Choroid plexus epithelial cell (primary cell): ENCODE data around the gene FLT3LG.
A peak's percentile ranks its signal among the peaks of the same experiment; 100 is the strongest.

Source experiments
- DNase-seq: peaks from one replicate; pipeline ENCODE4 v3.0.0-alpha.2; 2010; ENCODE audit warnings: low read depth
- H3K4me3 ChIP-seq: 2 replicates; pipeline ENCODE4 v1.5.1; 2011; ENCODE audit warnings: low read depth, mild to moderate bottlenecking, control low read depth, low read length, moderate library complexity
- TF ChIP-seq, protein P1 (sequence below): conservative IDR thresholded peaks from 2 replicates; pipeline ENCODE4 v1.5.1; 2011; ENCODE audit warnings: low read depth, mild to moderate bottlenecking, control low read depth, inconsistent platforms, low read length, moderate library complexity

Gene FLT3LG, protein sequence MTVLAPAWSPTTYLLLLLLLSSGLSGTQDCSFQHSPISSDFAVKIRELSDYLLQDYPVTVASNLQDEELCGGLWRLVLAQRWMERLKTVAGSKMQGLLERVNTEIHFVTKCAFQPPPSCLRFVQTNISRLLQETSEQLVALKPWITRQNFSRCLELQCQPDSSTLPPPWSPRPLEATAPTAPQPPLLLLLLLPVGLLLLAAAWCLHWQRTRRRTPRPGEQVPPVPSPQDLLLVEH

GRCh38 chr19:49473868-49474541 lies at the start of gene FLT3LG:
TSS of gene FLT3LG (plus strand) at chr19:49474215. CDS start at chr19:49474640, 425 bp downstream.
- H3K4me3 ChIP-seq, result peak within 1 kb of the TSS; percentile 78
- peak; percentile 76 for DNase-seq
- TF ChIP-seq, protein P1, sequence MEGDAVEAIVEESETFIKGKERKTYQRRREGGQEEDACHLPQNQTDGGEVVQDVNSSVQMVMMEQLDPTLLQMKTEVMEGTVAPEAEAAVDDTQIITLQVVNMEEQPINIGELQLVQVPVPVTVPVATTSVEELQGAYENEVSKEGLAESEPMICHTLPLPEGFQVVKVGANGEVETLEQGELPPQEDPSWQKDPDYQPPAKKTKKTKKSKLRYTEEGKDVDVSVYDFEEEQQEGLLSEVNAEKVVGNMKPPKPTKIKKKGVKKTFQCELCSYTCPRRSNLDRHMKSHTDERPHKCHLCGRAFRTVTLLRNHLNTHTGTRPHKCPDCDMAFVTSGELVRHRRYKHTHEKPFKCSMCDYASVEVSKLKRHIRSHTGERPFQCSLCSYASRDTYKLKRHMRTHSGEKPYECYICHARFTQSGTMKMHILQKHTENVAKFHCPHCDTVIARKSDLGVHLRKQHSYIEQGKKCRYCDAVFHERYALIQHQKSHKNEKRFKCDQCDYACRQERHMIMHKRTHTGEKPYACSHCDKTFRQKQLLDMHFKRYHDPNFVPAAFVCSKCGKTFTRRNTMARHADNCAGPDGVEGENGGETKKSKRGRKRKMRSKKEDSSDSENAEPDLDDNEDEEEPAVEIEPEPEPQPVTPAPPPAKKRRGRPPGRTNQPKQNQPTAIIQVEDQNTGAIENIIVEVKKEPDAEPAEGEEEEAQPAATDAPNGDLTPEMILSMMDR, result peak; percentile 81

DNA sequence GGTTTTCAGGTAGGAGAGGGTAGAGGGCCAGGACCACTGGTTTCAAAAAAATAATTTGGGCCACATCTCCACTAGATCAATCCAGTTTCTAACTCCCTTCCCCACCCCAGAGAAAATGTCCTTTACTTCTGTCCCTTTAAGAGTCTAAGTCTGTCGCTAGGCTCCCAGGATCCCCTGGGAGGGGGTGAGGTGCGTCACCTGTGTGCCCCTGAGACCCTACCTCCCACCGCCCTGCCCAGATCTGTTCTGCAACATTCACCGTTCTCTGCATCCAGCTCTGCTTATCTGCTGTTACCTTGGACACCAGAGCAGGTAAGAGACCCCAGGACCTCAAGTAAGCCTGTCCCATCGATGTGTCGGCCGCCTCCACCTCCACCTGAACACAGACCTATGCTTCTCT lies 48.8 kb upstream of the FLT3LG start, which contains the start of gene GFY:
GFY (plus strand) TSS at position 211 of the 400 bp plus-strand sequence. CDS start 1,043 bp downstream, outside the sequence.
- DNase-seq, result no peak
- TF ChIP-seq, protein P1, result no peak
- H3K4me3 ChIP-seq, result no peak within 1 kb of the TSS

- TF ChIP-seq, protein P1, result no peak
- no peak overlapping the region for H3K4me3 ChIP-seq
- no peak for DNase-seq
These were observed 48.0 kb upstream of the FLT3LG start for GRCh38 chr19:49425922-49426592.

- TF ChIP-seq, protein P1, result no peak
- no peak for DNase-seq
- H3K4me3 ChIP-seq, result no peak overlapping the region
These were observed 46.7 kb upstream of the FLT3LG start for GRCh38 chr19:49427339-49427738.

DNA sequence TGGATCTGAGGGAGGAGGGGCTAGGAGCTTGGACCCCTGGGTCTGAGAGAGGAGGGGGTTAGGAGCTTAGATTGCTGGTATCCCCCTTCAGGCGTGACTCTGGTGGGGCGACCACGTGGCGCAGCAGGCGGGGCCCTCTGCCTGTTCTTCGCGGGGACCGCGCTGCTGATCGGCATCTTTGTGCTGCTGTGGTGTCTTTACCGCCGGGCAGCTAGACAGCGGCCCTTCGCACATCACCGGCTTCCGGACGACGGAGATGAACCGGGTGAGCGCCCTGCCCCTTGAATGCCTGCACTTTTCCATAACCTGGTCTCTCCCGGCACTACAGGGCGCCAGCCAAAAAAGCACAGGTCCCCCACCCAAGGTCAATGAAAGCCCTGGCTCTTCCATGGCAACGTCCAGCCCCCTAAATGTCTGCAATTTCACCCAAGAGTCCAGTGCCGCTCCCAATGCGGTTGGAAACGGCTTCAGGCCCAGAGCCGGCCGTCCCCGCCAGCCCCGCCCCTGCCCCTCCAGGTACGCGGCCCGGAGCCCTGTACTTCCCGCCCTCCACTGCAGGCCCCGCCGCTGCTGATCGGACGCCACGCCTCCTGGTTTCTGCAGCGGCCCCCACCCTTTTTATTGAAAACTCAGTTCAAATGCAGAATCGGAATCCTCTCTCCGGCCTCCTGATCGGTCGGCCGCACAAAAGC lies 46.0 kb upstream of the FLT3LG start:
- H3K4me3 ChIP-seq, result no peak overlapping the region
- no peak for DNase-seq
- TF ChIP-seq, protein P1, result no peak

DNA sequence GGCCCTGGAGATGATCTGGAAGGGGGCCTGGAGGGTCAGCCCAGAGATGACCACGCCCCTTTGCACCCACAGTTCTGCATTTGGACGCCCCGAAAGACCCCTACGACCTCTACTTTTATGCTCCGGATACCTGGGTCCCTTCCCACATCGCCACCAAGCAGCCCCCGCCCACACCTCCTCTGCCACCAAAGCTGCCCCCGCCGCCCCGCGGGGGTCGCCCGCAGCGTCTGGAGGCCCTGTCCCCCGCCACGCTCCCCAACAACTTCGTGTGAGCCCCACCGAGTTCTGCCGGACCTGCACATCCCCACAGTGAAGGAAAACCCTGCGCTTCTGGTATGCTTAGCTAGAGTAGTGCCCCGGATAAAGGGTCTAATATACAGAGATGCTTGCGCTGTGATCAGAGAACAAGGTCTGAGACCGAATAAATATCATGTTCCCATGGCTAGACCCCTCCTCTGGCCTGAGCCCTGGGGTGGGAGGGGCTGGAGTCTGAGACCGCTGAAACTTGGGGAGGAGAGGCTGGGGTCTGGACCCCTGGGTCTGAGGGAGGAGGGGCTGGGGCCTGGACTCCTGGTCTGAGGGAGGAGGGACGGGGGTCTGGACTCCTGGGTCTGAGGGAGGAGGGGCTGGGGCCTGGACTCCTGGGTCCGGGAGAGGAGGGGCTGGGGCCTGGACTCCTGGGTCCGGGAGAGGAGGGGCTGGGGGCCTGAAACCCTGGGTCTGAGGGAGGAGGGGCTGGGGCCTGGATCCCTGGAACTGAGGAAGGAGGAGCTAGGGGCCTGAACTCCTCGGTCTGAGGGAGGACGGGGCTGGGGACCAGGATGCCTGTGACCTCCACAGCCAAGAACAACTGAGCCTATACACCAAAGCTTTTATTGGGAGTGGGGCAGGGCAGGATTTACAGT lies 45.2 kb upstream of the FLT3LG start:
- no peak for DNase-seq
- no peak overlapping the region for H3K4me3 ChIP-seq
- TF ChIP-seq, protein P1, result no peak
